ENCODE results near the gene IKZF2. TPM values are rescaled to one million over a fixed set of nuclear protein-coding genes. Genes with fewer than 3 reads are reported as not detected.

IKZF2 gene
- total RNA-seq, 1 donor from 2014 or later: 0.86 TPM

DNA sequence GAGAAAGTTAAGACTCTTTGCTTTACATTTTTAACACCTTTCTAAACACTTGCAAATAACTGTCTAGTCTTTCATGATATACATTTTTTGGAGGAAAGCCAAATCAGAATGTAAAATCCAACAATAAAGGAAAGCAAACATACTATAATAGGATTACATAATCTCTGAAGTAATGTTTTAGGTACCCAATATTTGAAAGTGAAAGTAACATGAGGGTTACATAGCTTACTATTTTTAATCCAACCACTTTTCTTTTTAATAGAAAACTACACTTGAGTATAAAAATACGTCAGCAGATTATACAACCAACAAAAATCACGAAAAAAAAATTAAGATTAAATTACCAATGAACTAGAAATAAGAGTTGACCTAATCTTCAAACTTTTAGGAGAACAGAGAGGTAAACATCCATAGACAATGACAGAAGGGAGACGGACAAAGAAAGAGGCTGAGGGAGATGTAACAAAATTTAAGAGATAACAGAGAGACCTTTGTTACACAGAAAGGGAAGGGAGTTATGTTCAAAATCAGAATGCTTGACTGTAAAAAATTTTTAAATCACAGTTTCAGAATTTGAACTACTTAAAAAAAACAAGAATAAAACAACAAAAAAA lies 150.0 kb downstream of the IKZF2 start:
- TF ChIP-seq, protein P1, sequence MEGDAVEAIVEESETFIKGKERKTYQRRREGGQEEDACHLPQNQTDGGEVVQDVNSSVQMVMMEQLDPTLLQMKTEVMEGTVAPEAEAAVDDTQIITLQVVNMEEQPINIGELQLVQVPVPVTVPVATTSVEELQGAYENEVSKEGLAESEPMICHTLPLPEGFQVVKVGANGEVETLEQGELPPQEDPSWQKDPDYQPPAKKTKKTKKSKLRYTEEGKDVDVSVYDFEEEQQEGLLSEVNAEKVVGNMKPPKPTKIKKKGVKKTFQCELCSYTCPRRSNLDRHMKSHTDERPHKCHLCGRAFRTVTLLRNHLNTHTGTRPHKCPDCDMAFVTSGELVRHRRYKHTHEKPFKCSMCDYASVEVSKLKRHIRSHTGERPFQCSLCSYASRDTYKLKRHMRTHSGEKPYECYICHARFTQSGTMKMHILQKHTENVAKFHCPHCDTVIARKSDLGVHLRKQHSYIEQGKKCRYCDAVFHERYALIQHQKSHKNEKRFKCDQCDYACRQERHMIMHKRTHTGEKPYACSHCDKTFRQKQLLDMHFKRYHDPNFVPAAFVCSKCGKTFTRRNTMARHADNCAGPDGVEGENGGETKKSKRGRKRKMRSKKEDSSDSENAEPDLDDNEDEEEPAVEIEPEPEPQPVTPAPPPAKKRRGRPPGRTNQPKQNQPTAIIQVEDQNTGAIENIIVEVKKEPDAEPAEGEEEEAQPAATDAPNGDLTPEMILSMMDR (conservative IDR thresholded peaks at IDR 0.05; ENCODE audit: low read depth, low read length): no peak
- DNase-seq (ENCODE audit: low read depth): no peak
- H3K4me3 ChIP-seq (ENCODE audit: low read depth, low read length): no peak overlapping the region

DNA sequence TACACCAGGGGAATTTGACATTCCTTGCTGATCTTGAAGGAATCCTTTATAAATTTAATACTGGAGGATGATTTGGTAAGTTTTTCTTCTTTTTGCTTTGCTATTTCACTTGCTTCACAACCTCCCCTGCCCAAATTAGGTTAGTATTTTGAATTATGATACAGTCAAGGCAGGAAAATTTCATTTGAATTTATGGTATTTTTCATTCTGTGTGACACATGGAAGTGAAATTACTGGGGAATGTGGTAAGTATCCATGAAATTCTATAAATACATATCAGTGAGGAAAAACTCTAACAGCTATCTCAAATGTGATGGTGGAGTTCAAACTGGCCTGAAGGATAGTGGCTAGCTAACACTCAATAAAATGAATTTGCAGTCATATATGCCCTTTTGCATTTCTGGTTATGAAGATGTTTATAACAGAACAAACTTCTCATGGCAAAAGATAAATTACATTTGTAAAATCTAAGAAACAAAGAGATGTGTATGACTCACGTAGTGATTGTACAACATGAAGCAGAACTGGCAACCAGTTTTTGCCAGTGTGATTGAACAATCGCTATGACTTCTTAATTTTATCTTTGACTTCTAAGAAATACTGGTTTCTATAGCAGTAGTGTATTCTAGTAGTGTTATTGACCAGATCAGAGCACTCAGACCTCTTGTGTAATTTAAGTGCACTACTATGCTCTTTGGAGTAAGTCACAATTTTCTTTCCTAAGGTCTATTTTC lies 152.6 kb downstream of the IKZF2 start:
- no peak for DNase-seq (ENCODE audit: low read depth)
- TF ChIP-seq, protein P1 (conservative IDR thresholded peaks at IDR 0.05; ENCODE audit: low read depth, low read length): no peak
- H3K4me3 ChIP-seq (ENCODE audit: low read depth, low read length): no peak overlapping the region

DNA sequence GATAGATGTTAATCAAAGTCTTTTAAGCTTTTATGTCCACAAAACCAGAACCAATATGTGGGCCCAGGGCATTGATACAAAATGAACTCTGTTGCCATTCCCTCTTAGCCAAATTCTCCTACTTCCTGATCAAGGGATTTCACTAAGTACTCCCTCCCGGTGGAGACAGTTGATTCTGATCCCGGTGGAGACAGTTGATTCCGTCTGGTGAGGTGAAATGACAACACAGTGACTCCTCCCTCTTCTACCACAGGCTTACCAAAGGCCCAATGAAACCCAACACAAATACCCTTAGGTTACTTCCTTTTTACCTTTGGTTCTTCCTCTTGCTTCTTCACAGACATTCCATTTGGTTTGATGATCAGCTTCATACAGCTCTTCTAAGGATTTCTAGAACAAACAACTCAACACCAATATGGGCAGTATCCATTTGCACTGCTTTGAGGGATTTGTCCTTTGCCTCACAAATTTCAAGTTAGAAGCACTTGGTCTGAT lies 153.8 kb downstream of the IKZF2 start:
- no peak for DNase-seq (ENCODE audit: low read depth)
- no peak overlapping the region for H3K4me3 ChIP-seq (ENCODE audit: low read depth, low read length)
- TF ChIP-seq, protein P1 (conservative IDR thresholded peaks at IDR 0.05; ENCODE audit: low read depth, low read length): no peak

- no peak overlapping the region for H3K4me3 ChIP-seq (ENCODE audit: low read depth, low read length)
- no peak for DNase-seq (ENCODE audit: low read depth)
- TF ChIP-seq, protein P1 (conservative IDR thresholded peaks at IDR 0.05; ENCODE audit: low read depth, low read length): no peak
Observed at GRCh38 chr2:212995920-212996319, 155.5 kb downstream of the IKZF2 start.

DNA sequence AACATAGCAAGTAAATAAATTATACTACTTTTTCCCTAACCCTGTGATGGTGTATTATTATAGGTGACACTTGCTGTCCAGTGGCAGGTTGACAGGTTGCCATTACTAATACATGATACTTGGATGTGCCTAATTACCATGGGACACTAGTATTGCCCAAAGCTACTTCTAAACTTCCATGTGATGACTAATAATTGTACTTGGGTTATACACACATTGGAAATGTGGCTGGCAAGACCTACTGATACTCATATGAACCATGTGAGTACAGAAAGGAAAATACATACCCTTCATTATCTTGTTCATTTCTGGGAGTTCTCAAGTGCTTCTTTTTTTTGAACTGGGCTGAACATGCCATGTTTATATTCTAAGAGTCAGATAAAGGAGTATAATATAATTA lies 156.4 kb downstream of the IKZF2 start:
- H3K4me3 ChIP-seq (ENCODE audit: low read depth, low read length): no peak overlapping the region
- TF ChIP-seq, protein P1 (conservative IDR thresholded peaks at IDR 0.05; ENCODE audit: low read depth, low read length): no peak
- DNase-seq (ENCODE audit: low read depth): no peak

GRCh38 chr2:212991120-212991519 lies 160.3 kb downstream of the IKZF2 start:
- no peak overlapping the region for H3K4me3 ChIP-seq (ENCODE audit: low read depth, low read length)
- TF ChIP-seq, protein P1 (conservative IDR thresholded peaks at IDR 0.05; ENCODE audit: low read depth, low read length): no peak
- no peak for DNase-seq (ENCODE audit: low read depth)

All from epithelial cell of proximal tubule (primary cell).